ENCODE data around the gene NUP93.

DNA sequence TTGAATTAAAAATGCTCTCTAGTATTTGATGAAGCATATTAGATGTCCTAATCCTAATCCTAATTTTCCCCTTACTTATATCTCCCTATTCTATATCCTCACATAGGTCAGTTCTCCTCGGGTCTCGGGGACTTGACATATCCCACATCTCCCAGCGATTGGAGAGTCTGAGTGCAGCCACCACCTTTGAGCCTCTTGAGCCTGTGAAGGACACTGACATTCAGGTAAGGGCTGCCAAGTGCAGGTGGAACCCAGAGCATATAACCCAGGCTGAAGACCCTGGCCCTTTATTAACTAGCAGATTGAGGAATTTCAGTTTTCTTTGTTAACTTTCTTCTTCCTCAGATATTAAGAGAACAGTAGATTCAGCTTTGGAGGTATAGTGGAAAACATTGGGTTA is 28.5 kb downstream of the NUP93 start:
- no peak for TF ChIP-seq TCF12 (IDR thresholded peaks at IDR 0.05; ENCODE audit: low read depth, low read length)
- TF ChIP-seq, protein P1, sequence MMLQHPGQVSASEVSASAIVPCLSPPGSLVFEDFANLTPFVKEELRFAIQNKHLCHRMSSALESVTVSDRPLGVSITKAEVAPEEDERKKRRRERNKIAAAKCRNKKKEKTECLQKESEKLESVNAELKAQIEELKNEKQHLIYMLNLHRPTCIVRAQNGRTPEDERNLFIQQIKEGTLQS (IDR thresholded peaks at IDR 0.05; ENCODE audit: insufficient read depth, low read depth, low read length) = no peak
- no peak for TF ChIP-seq NRF1 (IDR thresholded peaks at IDR 0.05; ENCODE audit: low read depth, low read length)
- no peak for TF ChIP-seq SIN3A (conservative IDR thresholded peaks at IDR 0.05 in 1 of 2, IDR thresholded peaks at IDR 0.05 in 1 of 2; ENCODE audit: low read depth in 1 of 2, low read length in 2 of 2)
- TF ChIP-seq GABPA (IDR thresholded peaks at IDR 0.05; ENCODE audit: borderline replicate concordance, insufficient read depth, low read length) = no peak
- TF ChIP-seq HDAC2 (IDR thresholded peaks at IDR 0.05; ENCODE audit: borderline replicate concordance in 1 of 2, low read depth in 2 of 2, low read length in 2 of 2) = no peak
- TF ChIP-seq EZH2 (IDR thresholded peaks at IDR 0.05; ENCODE audit: low read depth, low read length, severe bottlenecking) = no peak
- no peak for TF ChIP-seq RXRA (IDR thresholded peaks at IDR 0.05; ENCODE audit: insufficient read depth, low read depth, low read length)
- TF ChIP-seq POLR2A (IDR thresholded peaks at IDR 0.05; ENCODE audit: control extremely low read depth in 1 of 2, low read depth in 2 of 2, low read length in 2 of 2) = no peak
- no peak for TF ChIP-seq EP300 (IDR thresholded peaks at IDR 0.05; ENCODE audit: borderline replicate concordance in 1 of 2, low read depth in 2 of 2, low read length in 2 of 2)

Data from H1 (cell line).